NCI-H345 treated with DMSO at 0.1 percent for 48 hours (cell line): ENCODE measurements around the gene CUEDC1.

Source experiments
- DNase-seq: peaks from one replicate; lab custom pipeline; 2025; ENCODE audit not compliant: unreplicated experiment; lab: John Stamatoyannopoulos, UW

Gene CUEDC1

DNA sequence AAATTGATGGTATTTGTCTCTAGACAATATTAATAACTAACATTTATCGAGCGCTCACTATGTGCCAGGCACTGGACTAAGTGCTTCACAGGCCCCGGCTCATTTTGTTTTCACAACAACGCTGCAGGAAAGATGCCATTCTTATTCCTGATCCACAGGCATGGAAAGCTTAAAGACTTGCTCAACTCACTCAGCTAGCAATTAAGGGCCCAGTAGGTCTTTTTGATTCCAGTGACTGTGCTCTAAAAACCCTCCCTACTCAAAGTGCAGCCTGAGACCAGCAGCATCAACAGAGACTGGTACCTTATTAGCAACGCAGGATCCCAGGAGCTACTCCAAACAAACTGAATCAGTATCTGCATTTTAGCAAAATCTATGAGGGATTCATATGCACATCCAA lies 35.3 kb downstream of the CUEDC1 start:
- DNase-seq: no peak

- DNase-seq: no peak
These were observed 37.0 kb downstream of the CUEDC1 start for GRCh38 chr17:57918017-57918895.

DNA sequence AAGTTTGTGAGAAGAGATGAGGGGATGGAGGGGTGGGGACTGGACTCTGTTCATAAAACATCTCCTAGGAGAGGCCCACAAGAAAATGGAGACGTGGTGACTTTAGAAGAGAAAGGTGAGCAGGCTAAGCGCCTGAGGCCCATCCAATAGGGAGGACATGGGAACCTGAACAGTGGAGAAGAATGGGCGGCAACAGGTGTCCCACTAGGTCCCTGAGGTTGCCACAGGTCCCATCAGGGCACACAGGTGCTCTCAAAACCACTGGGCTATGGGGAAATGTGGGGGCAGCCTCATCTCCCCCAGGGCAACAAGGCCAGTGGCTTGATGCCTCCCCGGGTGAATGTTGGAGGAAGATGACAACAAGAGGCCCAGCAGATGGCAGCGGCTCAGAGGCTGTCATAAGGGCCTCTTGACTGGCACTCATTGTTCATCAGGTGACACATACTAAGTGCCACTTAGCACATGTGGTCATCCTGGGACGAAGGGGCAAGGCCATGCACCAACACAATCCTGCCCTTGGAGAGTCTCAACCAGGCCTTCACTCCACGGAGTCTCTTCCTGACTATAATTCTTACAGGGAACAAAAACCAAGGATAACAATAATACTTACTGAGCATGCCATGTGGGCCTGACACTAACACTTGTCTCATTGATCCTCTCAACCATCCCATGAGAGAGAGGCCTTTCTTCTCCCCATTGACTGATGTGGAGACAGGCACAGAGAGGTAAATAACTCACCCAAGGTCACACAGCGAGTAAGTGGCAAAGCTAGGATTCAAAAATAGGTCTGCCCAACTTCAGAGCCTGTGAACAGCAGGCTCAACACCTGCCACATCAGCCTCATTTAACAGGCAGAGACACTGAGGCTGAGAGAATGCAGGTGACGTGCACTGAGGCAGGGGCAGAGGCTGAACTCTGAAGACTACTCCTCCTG lies 38.0 kb downstream of the CUEDC1 start:
- peak; percentile 46 for DNase-seq

DNA sequence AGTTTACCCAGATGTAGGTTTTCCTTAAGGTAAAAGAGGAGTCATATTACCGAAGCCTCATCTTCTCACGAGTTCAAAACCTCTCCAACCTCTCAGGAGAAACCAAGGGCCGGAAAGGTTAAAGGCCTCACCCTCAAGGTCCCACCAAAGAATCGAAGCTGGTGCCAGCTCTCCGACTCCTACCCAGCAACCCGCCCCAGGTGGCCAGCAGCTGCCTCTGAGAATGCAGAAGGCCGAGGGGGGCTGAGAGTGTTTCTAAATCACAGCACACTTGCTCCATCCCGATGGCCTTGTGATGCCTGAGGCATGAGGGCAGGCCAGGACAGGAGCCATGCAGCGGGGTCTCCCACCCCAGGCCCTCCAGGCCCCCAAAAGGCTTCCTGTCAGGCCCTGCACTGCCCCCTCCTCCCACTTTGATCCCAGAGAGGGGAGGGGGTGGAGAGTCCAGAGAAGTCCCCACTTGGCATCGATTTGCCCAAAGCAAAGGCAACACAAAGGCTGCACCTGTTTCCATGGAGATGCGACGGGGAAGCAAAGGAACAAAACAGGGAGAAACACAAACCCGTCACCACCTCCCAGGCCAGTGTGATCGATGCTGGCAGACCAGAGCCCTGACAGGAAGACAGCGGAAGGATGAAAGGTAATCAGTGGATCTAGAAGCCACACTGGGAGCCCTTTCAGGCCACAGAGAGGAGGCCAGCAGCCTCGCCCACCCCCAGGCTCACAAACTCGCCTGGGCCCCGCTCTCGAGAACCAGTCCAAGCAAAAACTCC lies 39.0 kb downstream of the CUEDC1 start:
- DNase-seq: peak; percentile 63

DNA sequence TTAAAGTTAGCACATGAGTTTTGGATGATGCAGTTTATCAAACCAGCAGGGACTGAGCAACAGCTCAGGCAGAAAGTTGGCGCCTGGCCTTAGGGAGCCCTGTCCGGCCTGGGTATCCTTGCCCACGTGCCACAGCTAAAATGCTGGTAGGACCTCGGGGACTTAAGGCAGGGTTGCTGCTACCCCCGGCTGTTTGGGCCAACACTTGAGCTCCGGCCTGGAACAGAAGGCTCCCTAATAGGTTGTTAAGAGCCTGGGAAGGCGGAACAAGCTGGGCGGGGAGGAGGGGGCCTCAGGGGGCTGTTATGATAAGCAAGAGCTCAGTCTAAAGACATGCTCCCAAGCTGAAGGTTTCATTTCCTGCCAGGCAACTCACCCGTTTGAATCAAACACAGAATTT lies 39.7 kb downstream of the CUEDC1 start:
- DNase-seq: no peak

GRCh38 chr17:57914273-57915142 lies 40.7 kb downstream of the CUEDC1 start:
- DNase-seq: no peak

GRCh38 chr17:57913575-57914272 lies 41.5 kb downstream of the CUEDC1 start:
- DNase-seq: no peak

- peak; percentile 63 for DNase-seq
These were observed 43.2 kb downstream of the CUEDC1 start for GRCh38 chr17:57911834-57912673.

DNA sequence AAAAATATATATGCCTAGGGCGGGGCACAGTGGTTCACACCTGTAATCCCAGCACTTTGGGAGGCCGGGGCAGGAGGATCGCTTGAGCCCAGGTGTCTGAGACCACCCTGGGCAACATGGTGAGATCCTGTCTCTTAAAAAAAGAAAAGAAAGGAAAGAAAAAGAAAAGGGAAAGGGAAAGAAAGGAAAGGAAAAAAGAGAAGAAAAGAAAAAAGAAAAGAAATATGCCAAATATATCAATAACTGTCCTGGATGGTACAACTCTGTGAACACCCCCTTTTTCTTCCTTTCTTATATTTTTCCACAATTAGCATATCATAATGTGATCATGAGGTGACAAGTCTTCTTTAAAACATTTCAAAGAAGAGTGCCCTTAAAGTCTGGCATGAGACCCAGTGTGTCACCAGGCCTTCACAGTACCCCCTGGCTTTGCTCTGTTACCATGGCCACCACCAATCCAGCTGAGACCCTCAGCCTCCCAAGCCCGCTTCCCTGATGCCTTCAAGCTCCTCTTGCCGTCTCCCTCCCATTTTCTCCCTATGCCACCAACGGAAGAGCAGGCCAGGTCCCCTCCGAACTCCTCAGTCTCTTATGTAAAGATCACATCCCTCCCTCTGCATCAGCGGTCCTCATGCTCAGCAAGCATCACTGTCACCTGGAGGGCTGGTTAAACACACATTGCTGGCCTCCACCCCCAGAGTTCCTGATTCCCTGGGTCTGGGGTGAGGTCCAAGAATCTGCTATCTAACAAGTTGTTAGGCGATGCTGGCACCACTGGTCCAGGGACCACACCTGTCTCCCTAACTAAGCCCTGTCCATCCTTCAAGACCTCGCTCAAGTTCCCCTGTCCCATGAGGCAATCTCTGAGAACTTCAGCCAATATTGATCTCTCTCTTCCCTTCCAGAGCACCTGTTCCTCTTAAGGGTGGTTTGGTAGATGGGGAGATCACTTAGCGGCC lies 44.5 kb downstream of the CUEDC1 start:
- no peak for DNase-seq

- no peak for DNase-seq
These were observed 45.7 kb downstream of the CUEDC1 start for GRCh38 chr17:57909551-57909950.

DNA sequence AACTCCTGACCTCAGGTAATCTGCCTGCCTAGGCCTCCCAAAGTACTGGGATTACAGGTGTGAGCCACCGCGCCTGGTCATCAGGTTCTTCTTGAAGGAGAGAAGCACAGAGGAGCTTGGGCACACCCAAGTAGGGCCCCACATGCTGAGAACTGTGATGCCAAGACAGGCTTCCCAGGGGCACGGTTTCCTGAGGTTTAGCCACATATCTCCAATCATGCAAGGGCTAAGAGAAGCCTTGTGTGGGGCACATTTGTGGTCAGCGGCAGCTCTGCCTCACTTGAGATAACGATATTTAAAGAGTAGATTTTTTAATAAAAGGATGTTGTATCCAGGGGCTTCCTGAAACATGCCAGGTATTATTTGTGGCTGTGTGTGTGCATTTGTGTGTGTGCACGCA lies 46.9 kb downstream of the CUEDC1 start:
- DNase-seq: no peak

GRCh38 chr17:57906910-57907309 lies 48.3 kb downstream of the CUEDC1 start:
- no peak for DNase-seq

DNA sequence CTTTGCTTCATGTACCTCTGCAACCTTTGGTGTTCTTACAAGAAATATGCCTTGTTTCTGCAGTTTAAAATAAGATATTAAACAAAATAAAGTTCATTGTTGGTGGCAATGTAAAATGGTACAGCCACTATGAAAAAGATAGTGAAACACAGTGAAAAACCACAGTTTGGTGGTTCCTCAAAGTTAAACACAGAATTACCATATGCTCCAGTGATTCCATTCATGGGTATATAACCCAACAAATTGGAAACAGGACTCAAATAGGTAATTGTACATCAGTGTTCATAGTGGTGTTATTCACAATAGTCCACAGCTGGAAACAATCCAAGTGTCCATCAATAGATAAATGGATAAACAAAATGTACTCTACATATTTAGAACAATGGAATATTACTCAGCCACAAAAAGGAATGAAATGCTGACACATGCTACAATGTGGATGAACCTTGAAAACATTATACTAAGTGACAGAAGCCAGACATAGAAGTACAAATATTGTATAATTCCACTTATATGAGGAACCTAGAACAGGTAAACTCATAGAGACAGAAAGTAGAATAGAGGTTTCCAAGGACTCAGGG lies 49.2 kb downstream of the CUEDC1 start:
- DNase-seq: no peak

DNA sequence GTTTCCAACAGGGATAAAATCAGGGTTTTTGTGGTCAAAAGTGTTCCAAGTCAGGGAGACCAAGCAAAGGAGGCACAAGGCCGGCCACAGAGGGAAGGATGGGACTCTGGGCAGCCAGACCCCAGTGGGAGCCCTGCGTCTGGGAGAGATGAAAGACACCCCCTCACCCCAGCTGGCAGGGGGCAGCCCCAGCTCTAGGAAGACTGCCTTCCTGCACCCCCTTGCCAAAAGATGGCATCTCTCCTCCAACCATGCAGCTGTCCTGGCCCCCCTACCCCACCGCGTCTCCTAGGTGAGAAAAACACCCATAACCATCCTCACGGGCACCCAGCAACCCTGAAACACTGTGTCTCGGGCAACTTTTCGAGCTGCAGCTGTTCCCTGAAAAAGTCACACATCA lies 51.3 kb downstream of the CUEDC1 start:
- no peak for DNase-seq

GRCh38 chr17:57902800-57903759 lies 52.1 kb downstream of the CUEDC1 start:
- peak; percentile 71 for DNase-seq
